ENCODE measurements around the gene POLR1G. TPM values are rescaled to one million over a fixed set of nuclear protein-coding genes. Genes with fewer than 3 reads are reported as not detected.

POLR1G gene
- total RNA-seq, 2 donors from 2014 or later: 2.2 to 9.9 TPM

DNA sequence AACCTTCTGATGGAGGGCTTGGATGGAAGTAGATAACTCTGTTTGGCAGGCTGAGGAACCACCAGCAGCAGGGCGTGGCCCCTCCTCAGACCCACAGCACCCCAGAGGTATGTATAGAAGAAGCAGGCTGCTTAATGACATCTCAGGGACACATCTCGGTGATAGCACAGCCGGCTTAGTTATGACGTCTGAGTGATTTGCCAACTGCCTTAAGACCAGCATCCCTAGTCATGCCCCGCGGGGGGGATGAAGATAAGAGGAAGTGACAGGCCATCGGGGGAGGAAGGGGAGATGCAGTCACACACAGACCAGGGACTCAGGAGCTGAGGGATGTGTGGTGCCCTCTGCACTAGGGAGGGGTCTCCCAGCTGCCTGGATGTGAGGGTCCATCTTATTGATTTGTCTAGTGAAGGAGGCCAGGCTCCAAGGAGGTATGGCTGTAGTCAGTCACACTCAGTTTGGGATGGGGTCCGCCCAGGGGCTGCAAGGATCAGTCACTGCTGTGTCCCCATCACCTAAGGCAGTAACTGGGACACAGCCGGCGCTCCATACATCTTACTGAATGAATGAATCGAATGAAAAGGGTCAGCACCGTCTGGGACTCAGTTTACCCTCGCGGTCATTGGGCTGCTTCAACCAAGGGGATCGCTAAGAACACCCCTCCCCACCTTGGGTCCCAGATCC, 36.5 kb downstream of the POLR1G start:
- TF ChIP-seq, protein P1, sequence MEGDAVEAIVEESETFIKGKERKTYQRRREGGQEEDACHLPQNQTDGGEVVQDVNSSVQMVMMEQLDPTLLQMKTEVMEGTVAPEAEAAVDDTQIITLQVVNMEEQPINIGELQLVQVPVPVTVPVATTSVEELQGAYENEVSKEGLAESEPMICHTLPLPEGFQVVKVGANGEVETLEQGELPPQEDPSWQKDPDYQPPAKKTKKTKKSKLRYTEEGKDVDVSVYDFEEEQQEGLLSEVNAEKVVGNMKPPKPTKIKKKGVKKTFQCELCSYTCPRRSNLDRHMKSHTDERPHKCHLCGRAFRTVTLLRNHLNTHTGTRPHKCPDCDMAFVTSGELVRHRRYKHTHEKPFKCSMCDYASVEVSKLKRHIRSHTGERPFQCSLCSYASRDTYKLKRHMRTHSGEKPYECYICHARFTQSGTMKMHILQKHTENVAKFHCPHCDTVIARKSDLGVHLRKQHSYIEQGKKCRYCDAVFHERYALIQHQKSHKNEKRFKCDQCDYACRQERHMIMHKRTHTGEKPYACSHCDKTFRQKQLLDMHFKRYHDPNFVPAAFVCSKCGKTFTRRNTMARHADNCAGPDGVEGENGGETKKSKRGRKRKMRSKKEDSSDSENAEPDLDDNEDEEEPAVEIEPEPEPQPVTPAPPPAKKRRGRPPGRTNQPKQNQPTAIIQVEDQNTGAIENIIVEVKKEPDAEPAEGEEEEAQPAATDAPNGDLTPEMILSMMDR (IDR thresholded peaks at IDR 0.05): no peak
- ATAC-seq (ENCODE audit: insufficient number of reproducible peaks, low FRiP score, low read depth) (no peak), DNase-seq (ENCODE audit: low spot score) (no peak)
- no peaks in the 10 kb centered on the region for H3K27me3 ChIP-seq (replicated peaks; ENCODE audit: insufficient read depth)
- peak overlapping the region; percentile 77 for H3K4me3 ChIP-seq
- H3K4me1 ChIP-seq (ENCODE audit: control insufficient read depth in 1 of 2, low read depth in 2 of 2): peaks cover 16 to 24% of the 10 kb centered on the region in 2 donors
- peak overlapping the region; percentile 94 to 97 for H3K27ac ChIP-seq
- no peaks in the 10 kb centered on the region for H3K9me3 ChIP-seq
- H3K36me3 ChIP-seq: no peaks in the 10 kb centered on the region

DNA sequence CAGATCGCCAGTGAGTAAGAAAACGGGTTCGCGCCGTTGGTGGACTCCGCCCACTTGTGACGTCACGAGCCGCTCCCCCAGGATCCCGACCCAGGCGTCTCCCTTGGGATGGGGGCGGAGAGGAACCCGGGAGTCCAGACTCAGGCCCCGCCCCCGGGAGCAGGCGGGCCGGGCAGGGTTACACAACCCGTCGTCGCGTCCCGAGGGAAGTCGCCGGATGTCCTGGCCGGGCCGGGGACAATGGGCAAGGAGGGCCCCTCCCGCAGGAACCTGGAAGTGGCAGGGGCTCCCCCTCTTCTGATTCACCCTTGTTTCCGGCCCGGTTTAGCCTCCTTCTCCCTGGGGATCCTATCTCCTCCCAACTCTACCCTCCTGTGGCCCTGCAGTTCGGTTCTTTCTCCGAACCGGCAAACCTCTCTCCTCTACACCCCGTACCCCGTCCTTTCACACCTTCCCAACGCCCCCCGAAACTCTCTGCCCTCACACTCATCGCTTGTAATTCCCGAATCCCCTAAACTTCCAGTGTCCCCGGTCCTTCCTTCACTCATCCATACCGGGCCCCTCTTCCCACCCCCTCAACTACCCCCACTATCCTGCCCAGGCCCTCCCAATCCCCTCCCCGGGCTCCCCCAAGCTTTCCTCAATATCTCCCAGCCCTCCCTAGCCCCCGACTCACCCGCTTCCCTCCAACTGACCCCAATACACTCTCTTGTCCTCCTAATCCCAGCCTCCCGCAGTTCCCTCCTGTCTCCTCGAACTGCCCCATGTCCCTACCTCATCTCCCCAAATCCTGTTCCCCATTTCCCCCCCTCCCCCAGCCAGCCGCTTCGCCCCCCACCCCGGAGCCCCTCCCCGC, 37.2 kb downstream of the POLR1G start:
- no peaks in the 10 kb centered on the region for H3K27me3 ChIP-seq (replicated peaks; ENCODE audit: insufficient read depth)
- peak overlapping the region; percentile 77 for H3K4me3 ChIP-seq
- no peaks in the 10 kb centered on the region for H3K9me3 ChIP-seq
- ATAC-seq (ENCODE audit: insufficient number of reproducible peaks, low FRiP score, low read depth) (peak; percentile 57), DNase-seq (ENCODE audit: low spot score) (peak; percentile 95)
- TF ChIP-seq, protein P1 (IDR thresholded peaks at IDR 0.05): no peak
- H3K27ac ChIP-seq: peak overlapping the region; percentile 94 to 97
- no peaks in the 10 kb centered on the region for H3K36me3 ChIP-seq
- peaks cover 16 to 24% of the 10 kb centered on the region in 2 donors for H3K4me1 ChIP-seq (ENCODE audit: control insufficient read depth in 1 of 2, low read depth in 2 of 2)

DNA sequence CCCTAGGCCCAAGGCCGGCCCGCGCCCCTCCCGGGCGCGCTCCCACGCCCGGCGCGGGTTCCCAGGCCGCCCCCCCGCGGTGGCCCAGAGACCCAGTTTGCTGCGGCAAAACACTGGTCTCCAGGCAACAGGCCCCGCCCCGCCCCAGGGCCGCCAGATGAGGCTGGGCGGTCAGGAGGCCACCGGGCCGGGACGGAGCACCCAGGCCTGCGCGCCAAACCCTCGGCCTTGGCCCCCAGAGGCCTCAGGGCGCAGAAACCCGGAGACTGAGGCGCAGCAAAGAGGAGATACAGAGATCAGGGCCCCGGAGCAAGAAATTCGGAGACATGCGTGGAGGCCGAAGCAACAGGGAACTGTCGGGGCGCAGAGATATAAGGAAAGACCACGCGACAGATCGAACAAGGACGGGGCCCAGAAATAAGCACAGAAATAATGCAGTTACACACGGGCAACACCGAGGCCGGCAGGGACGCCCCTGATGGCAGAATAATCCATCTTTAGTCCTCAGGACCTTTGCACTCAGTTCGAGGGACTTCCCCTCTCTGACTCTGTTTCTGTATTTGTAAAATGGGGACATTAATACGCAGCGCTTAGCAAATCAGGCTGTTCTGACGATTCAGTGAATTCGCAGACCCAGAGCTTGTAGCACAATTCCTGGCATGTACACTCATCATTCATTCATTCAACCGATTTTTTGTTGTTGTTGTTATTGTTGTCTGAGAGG, 38.0 kb downstream of the POLR1G start:
- ATAC-seq (ENCODE audit: insufficient number of reproducible peaks, low FRiP score, low read depth) (peak; percentile 39), DNase-seq (ENCODE audit: low spot score) (peak; percentile 83)
- Histone ChIP-seq H3K4me3 (peak overlapping the region; percentile 77), H3K4me1 (ENCODE audit: control insufficient read depth in 1 of 2, low read depth in 2 of 2) (peaks cover 14 to 24% of the 10 kb centered on the region in 2 donors), H3K9me3 (no peaks in the 10 kb centered on the region), H3K27ac (peak overlapping the region; percentile 94 to 97), H3K36me3 (no peaks in the 10 kb centered on the region), H3K27me3 (replicated peaks; ENCODE audit: insufficient read depth) (no peaks in the 10 kb centered on the region)
- TF ChIP-seq, protein P1 (IDR thresholded peaks at IDR 0.05): no peak

DNA sequence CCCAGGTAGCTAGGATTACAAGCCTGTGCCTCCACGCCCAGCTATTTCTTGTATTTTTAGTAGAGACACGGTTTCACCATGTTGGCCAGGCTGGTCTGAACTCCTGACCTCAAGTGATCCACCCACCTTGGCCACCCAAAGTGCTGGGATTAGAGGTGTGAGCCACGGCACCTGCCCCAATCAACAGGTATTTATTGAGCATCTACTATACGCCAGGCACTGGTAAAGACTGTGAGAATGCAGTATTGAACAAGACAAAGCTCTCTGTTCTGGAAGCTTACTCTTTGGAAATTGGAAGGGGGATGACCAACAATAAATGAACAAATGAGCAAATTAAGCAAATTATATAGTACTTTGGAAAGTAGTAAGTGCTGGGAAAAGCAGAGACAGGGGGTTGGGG, 38.7 kb downstream of the POLR1G start:
- H3K4me3 ChIP-seq: no peak overlapping the region
- no peaks in the 10 kb centered on the region for H3K36me3 ChIP-seq
- no peak for DNase-seq (ENCODE audit: low spot score)
- H3K27me3 ChIP-seq (replicated peaks; ENCODE audit: insufficient read depth): no peaks in the 10 kb centered on the region
- ATAC-seq (ENCODE audit: insufficient number of reproducible peaks, low FRiP score, low read depth): no peak
- H3K27ac ChIP-seq: peak overlapping the region in 1 of 2 donors; percentile 6
- TF ChIP-seq, protein P1 (IDR thresholded peaks at IDR 0.05): no peak
- H3K4me1 ChIP-seq (ENCODE audit: control insufficient read depth in 1 of 2, low read depth in 2 of 2): peaks cover 19 to 29% of the 10 kb centered on the region in 2 donors
- no peaks in the 10 kb centered on the region for H3K9me3 ChIP-seq

DNA sequence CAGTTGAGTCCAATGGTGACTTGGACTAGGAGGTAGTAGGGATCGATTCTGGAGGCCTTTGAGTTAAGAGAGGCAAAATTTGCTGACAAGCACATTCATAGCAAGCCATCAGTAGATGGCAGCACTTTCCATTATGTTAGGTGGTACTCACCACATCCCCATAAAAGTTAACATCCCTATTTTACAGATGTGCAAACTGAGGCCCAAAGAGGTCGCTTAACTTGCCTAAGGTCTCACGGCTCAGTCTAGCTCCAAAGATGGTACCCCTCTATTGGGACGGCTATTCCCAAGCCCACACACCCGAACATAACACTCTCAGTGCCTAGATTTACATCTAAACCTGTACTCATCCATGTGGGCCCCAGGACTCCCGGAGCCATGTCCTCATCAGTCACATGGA, 39.9 kb downstream of the POLR1G start:
- Histone ChIP-seq H3K4me3 (no peak overlapping the region), H3K27ac (no peak overlapping the region), H3K27me3 (replicated peaks; ENCODE audit: insufficient read depth) (no peaks in the 10 kb centered on the region), H3K36me3 (no peaks in the 10 kb centered on the region), H3K9me3 (no peaks in the 10 kb centered on the region), H3K4me1 (ENCODE audit: control insufficient read depth in 1 of 2, low read depth in 2 of 2) (peaks cover 16 to 29% of the 10 kb centered on the region in 2 donors)
- DNase-seq (ENCODE audit: low spot score) (no peak), ATAC-seq (ENCODE audit: insufficient number of reproducible peaks, low FRiP score, low read depth) (no peak)
- TF ChIP-seq, protein P1 (IDR thresholded peaks at IDR 0.05): no peak

Data from thoracic aorta (tissue), 2 donors.